Renal cortex interstitium (tissue), 11 donors: ENCODE data around the gene KLHL26. TPM values are rescaled to one million over a fixed set of nuclear protein-coding genes. Genes with fewer than 3 reads are reported as not detected.
A peak's percentile ranks its signal among the peaks of the same experiment; 100 is the strongest.

ENCODE experiments used
- DNase-seq, 11 donors: peaks; one replicate each; pipeline ENCODE4 v3.0.0-alpha.2; 2013; ENCODE audit warnings: low read depth in 9 of 11, low spot score in 4 of 11; ENCODE audit errors: extremely low read depth in 1 of 11
- polyA plus RNA-seq, 3 donors: library from polyadenylated mRNA; unstranded; fragments of 120-200 nt; gene quantifications; one replicate each; pipeline ENCODE4 v1.2.1, GENCODE V29; 2013; ENCODE audit not compliant: insufficient read length in 3 of 3

Gene KLHL26
- polyA plus RNA-seq, 3 donors, result 4.7 to 11.4 (median 8.2) TPM

- DNase-seq, result peak; percentile 71 to 92 (median 84)
Observed at GRCh38 chr19:18636183-18636968, 452 bp upstream of the KLHL26 start.

- no peak for DNase-seq
Observed at GRCh38 chr19:18637673-18638630, 1.1 kb downstream of the KLHL26 start.

DNA sequence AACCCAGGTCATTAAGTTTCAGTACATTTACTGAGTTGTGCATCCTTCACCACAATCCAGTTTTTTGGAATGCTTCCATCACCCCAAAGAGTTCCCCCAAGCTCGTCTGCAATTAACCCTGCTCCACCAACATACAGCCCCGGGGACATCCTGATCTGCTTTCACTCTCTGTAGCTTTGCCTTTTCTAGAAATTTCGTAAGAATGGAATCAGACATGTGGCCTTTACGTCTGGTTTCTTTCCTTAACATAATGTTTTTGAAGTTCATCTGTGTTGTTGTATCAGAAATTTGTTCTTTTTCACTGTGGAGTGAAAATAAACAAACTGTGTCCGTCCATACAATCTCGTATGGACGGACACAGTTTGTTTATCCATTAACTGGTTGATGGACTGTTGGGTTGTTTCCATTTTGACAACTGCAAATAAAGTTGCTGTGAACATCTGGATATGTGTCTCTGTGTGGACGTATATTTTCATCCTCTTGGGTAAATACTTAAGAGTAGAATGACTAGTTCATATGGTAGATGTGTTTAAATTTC is 2.9 kb downstream of the KLHL26 start:
- no peak for DNase-seq

GRCh38 chr19:18644196-18645034 is 7.6 kb downstream of the KLHL26 start:
- no peak for DNase-seq

DNA sequence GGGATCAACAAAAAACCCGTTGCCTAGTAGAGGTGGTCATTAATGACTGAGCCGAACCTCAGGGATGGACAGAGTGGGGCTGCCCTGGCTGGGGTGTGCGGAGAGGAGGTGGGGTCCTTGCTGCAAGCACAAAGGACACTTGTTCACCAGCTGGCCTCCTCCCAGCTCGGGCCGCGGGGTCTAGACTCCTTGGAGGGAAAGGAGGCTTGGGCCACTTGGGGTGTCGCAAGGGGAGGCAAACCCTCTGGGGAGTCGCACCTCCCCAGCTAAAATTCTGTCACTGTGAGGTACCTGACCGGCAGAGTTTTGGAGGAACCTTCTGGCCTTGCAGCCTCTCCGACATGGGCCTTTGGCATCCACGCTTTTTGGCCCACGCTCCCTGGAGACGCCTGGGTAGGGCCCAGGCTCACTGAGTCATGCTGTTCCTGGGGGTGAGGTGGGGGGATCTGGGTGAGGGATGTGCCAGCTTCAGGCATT is 8.2 kb downstream of the KLHL26 start:
- DNase-seq, result no peak

DNA sequence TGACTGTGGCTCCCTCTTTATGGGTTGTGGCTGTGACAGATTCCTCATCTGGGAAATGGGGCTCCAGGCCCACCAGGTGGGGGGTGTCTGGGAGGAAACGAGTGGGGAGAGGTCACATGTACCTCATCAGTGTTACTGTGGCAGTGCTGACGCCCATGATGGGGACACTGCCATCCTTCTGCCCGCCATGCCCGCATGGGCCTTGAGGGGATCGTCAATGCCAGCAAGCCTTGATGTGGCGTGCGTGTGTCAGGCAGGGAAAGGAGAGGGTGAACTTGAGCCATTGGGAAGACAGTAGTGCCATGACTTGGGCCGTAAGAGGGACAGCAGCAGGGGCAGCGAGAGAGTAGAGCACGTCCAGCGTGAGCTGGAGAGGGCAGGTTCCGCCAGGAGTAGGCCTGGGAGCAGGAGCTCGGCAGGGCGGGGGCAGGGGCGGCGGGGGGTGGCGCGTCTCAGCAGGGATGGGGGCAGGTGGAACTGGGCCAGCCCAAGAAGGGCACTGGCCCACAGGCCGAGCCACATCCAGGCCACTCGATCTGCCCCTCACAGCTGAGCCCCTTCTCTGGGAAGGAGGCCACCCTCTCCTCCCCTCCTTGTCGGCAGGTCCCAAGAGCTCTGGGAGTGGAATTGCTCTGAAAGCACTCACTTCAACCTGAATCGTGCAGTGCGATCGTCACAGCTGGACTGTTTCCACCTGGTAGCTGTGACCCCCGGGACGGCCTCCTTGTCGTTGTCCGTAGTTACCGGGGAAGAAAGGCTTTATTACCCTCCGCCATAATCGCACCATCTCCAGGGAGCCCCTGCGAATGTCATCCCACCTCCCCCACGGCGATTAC is 9.9 kb downstream of the KLHL26 start:
- peak in 1 of 11 donors; percentile 52 for DNase-seq

DNA sequence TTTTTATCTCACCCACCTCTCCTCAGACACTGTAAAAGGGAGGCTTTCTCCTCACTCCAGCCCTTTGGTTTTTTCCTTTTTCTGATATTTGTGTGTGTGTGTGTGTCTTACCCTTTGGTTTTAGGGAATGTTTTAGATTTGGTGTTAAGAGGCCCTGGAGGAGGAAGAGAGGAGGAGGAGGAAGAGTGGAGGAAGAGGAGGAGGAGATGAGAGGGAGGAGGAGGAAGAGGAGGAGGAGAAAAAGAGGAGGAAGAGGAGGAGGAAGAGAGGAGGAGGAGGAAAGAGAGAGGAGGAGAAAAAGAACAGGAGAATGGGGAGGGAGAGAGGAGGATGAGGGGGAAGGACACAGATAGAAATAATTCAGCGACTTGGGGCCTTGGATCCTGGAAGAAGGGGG is 10.5 kb downstream of the KLHL26 start:
- DNase-seq, result no peak

- DNase-seq, result no peak
Observed at GRCh38 chr19:18647807-18648206, 11.0 kb downstream of the KLHL26 start.

- DNase-seq, result no peak
Observed at GRCh38 chr19:18648973-18649315, 12.1 kb downstream of the KLHL26 start.

- peak in 2 of 11 donors; percentile 43 to 57 for DNase-seq
Observed at GRCh38 chr19:18649371-18650020, 12.7 kb downstream of the KLHL26 start.

- no peak for DNase-seq
Observed at GRCh38 chr19:18650021-18650390, 13.2 kb downstream of the KLHL26 start.

DNA sequence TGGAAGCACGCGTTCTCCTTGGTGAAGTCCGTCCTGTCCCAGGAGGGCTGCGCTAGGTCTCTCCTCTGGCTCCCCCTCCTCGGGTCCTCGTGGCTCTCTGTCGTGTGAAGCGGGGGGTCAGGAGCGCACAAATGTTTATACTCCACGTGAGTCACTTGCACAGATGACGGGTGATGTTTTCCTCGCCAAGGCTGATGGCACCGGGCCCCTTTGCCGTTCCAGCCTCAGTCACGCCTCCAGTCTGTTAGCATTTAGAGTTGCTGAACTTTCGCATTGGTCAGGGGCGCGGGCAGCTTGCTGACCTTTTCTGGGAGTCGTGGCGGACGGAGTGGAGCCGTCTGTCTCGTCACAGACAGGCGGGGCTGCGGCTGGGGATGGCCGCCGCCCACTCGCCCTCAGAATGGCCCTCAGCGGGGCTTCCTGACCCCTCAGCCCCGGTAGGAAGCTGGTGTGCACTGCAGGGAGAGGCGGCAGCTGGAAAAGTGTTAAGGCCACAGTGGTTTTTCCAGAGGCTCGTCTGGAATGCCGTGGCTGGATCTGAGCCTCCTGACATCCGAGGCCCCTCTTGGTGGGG is 13.7 kb downstream of the KLHL26 start:
- no peak for DNase-seq

GRCh38 chr19:18651300-18651699 is 14.5 kb downstream of the KLHL26 start:
- no peak for DNase-seq

DNA sequence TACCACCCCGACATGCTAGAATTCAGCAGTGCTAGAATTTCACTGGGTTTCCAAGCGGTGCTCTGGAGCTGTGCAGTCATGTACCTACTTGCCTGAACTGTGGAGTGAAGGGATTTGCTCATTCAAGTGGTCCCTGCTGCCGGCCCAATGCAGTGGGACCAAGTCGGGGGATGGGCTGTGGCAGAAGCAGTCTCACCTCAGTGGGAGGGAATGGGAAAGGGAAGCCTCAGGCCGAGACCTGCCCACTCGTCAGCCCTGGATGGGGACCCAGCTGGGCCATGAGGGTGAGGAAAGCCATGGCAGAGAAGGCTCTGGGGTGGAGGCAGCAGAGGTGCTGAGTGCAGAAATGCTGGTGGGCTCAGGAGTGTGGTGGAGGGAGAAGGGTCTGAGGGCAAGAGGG is 14.9 kb downstream of the KLHL26 start:
- no peak for DNase-seq

DNA sequence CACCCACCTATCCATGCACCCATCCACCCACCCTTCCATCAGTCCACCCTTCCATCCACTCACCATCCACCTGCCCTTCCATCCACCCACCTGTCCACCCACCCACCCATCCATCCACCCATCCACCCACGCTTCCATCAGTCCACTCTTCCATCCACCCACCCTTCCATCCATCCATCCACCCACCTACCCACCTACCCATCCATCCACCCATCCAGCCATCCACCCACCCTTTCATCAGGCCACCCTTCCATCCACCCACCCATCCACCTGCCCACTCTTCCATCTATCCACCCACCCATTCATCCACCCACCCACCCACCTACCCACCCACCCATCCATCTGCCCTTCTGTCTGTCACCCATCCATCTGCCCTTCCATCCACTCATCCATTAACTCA is 17.0 kb downstream of the KLHL26 start:
- no peak for DNase-seq

- DNase-seq, result no peak
Observed at GRCh38 chr19:18654469-18654868, 17.6 kb downstream of the KLHL26 start.

DNA sequence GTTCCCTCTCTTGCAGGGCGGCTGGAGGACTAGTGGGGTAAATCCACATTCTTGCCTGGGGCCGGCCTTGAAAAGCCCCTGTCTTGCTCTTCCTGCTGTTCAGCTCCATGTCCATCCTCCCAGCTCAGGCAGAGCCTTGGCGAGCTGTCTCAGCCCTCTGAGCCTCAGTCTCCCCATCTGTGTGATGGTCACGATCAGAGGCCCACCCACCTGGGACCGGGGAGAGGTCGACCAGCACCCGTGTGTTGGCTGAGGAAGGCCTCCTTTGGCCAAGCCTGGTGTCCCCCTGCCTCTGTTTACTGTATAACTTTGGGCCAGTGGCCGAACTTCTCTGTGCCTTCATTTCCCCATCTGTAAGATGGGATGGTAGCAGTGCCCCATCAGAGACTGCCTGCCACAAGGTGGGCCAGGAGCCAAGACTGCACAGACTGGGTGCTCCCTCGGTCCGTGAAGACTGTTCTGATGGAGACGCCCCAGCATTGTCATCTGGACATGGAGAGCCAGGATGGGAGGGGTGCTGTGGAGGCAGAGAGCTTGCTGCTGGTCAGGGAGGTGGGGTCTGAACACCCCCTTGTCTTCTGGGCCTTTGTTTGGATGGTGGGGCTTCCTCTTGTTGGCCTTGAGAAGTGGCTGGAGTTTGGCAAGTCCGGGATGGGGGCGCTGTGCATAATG is 18.5 kb downstream of the KLHL26 start:
- DNase-seq, result no peak
